Liver (tissue), 3 donors: Measurements from ENCODE around the gene DPPA5.

Experiments
- ATF3 ChIP-seq: IDR thresholded peaks from 2 replicates; pipeline ENCODE4 v1.6.1; 2016; ENCODE audit warnings: antibody characterized with exemption
- CTCF ChIP-seq: fragments of 150-350 bp; IDR thresholded peaks from 2 replicates; pipeline ENCODE4 v1.5.1; 2017; ENCODE audit warnings: improper control_type of control experiment, low read depth, low read length; ENCODE audit not compliant: missing input control
- MAX ChIP-seq: IDR thresholded peaks from 2 replicates; pipeline ENCODE4 v1.6.1; 2016; ENCODE audit warnings: antibody characterized with exemption
- NR2F2 ChIP-seq: IDR thresholded peaks from 2 replicates; pipeline ENCODE4 v1.6.1; 2016; ENCODE audit warnings: antibody characterized with exemption
- RAD21 ChIP-seq, 2 donors: IDR thresholded peaks; 2 replicates each; pipeline ENCODE4 v1.6.1; 2016; ENCODE audit warnings: antibody characterized with exemption in 2 of 2, mild to moderate bottlenecking in 2 of 2
- REST ChIP-seq: IDR thresholded peaks from 2 replicates; pipeline ENCODE4 v1.6.1; 2016; ENCODE audit warnings: antibody characterized with exemption, mild to moderate bottlenecking
- RXRA ChIP-seq, 2 donors: IDR thresholded peaks; 2 replicates each; pipeline ENCODE4 v1.6.1; 2017 to 2018; ENCODE audit warnings: antibody characterized with exemption in 2 of 2, mild to moderate bottlenecking in 1 of 2
- SP1 ChIP-seq: IDR thresholded peaks from 2 replicates; pipeline ENCODE4 v1.6.1; 2018; ENCODE audit warnings: antibody characterized with exemption, mild to moderate bottlenecking
- TAF1 ChIP-seq: conservative IDR thresholded peaks from 2 replicates; pipeline ENCODE4 v1.6.1; 2016; ENCODE audit warnings: antibody characterized with exemption, mild to moderate bottlenecking
- YY1 ChIP-seq: IDR thresholded peaks from 2 replicates; pipeline ENCODE4 v1.6.1; 2016; ENCODE audit warnings: antibody characterized with exemption, mild to moderate bottlenecking
- TF ChIP-seq, protein P1 (sequence below): IDR thresholded peaks from 2 replicates; pipeline ENCODE4 v1.6.1; 2016; ENCODE audit warnings: antibody characterized with exemption
- donor health status: healthy.
- donor health status: healthy.

DNA sequence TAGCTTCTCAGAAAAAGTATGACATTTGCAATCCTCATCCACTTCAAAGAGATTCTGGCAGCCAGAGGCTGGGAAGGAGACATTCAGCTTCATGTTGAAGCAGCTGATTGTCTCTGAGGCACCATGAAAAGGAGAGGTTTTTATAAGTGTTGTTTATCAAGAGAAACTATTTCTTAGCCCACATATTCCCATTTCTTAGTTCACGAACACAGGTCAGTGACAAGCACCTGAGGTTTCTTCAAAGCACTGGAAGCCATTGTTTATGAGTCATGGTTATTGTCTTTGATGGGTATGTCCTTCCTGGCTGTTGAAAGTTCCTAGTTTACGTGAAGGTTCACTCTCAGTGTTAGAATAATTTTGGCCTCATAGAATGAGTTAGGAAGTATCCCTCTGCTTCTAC lies 37.6 kb upstream of the DPPA5 start:
- TF ChIP-seq CTCF (no peak), YY1 (no peak), RAD21 (IDR thresholded peaks at IDR 0.05) (no peak), MAX (no peak), REST (no peak), TAF1 (no peak), SP1 (no peak), RXRA (IDR thresholded peaks at IDR 0.05) (no peak), NR2F2 (no peak), ATF3 (no peak)
- TF ChIP-seq, protein P1, sequence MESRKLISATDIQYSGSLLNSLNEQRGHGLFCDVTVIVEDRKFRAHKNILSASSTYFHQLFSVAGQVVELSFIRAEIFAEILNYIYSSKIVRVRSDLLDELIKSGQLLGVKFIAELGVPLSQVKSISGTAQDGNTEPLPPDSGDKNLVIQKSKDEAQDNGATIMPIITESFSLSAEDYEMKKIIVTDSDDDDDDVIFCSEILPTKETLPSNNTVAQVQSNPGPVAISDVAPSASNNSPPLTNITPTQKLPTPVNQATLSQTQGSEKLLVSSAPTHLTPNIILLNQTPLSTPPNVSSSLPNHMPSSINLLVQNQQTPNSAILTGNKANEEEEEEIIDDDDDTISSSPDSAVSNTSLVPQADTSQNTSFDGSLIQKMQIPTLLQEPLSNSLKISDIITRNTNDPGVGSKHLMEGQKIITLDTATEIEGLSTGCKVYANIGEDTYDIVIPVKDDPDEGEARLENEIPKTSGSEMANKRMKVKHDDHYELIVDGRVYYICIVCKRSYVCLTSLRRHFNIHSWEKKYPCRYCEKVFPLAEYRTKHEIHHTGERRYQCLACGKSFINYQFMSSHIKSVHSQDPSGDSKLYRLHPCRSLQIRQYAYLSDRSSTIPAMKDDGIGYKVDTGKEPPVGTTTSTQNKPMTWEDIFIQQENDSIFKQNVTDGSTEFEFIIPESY: no peak
